Measurements from ENCODE around the gene CACNB2.
"Not testable (repeated sequence)": the region's sequence is repeated elsewhere in the genome, so short reads cannot be mapped to it uniquely, and the experiment has no call there.

The CACNB2 gene

DNA sequence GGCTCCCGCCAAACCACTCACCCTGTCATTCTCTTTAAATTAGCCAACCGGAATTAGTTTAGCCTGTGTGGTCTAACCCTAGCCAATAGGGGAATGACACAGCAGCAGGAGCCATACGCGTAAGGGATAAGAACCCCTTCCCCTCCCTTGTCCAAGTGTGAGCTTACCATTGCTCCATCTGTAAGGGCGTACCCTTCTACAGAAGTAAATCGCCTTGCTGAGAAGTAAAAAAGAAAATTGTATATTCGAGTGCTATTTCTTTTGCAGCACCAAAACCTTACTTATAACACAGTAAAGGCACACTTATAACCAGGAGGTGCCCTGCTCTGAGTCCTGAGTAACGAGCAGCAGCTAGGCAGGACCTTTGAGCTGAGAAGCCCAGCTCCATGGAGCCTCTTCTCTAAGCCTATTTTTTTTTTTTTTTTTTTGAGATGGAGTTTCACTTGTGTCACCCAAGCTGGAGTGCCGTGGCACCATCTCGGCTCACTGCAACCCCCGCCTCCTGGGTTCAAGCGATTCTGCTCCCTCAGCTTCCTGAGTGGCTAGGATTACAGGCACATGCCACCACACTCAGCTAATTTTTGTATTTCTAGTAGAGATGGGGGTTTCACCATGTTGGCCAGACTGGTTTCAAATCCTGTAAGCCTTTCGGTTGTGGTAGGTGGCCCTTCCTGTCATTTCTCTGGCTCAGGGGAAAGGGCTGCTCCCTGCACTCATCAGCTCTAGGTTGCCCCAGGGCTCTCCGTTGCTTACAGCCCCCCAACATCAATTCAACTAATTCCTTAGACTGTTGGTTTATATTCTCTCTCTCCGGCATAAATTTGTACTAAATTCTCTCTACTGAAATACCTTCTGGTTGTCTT is 437.8 kb downstream of the CACNB2 start:
- no peak for DNase-seq

DNA sequence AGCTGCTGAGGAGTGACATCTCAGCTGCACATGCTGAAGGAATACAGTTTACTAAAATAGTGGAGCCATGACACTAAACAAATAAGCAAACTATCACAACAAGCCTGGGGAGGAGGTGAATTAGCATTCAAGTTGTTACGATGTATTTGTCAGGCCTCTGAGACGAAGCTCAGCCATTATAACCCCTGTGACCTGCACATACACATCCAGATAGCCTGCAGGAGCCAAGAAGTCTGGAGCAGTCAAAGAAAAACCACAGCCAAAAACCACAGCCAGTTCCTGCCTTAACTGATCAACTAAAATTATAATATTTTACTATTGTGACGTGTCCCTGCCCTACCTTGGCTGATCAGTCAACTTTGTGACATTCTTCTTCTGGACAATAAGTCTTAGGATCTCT is 442.6 kb downstream of the CACNB2 start:
- DNase-seq: no peak

DNA sequence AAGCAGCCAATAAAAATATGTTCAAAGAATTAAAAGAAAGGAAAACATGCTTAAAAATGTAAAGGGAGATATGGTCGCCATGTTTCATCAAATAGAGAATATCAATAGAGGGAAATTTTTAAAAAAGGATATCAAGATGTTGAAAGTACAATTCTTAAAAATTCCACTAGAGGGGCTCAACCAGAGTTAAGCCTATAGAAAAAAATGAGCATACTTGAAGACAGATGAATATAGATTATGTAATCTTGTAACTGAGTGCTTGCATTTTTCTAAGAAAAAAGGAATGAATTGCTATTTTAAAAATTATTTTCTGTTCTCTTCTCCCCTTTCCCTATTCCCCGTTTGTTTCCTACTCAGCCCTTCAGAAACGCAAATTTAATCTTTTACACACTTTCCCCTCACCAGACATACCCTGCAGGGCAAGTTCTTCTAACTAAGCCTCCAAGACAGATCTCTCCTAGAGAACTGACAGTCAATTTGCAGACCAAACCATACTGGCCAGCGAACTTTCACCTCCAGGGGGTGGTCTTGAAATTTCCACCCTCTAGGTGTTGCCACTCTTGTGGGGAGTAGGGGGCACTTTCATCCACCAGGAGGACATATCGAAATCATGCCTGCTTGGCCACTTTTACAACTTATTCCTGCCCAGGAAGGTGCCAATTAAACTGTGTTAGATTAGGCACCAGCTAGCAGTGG is 443.5 kb downstream of the CACNB2 start:
- no peak for DNase-seq

DNA sequence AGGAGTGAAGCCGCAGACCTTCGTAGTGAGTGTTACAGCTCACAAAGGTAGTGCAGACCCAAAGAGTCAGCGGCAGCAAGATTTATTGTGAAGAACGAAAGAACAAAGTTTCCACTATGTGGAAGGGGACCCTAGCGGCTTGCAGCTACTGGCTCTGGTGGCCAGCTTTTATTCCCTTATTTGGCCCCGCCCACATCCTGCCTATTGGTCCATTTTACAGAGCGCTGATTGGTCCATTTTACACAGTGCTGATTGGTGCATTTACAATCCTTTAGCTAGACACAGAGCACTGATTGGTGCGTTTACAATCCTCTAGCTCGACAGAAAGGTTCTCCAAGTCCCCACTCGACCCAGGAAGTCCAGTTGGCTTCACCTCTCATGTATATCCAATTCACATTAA is 446.4 kb downstream of the CACNB2 start:
- DNase-seq: not testable (repeated sequence)

DNA sequence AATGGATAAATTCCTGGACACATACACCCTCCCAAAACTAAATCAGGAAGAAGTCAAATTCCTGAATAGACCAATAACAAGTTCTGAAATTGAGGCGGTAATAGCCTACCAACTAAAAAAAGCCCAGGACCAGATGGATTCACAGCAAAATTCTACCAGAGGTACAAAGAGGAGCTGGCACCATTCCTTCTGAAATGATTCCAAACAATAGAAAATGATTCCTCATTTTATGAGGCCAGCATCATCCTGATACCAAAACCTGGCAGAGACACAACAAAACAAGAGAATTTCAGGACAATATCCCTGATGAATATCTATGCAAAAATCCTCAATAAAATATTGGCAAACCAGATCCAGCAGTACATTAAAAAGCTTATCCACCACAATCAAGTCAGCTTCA is 450.9 kb downstream of the CACNB2 start:
- DNase-seq: not testable (repeated sequence)
